Thymus (tissue), 11 donors: ENCODE results near the gene NOL7. TPM values are rescaled to one million over a fixed set of nuclear protein-coding genes. Genes with fewer than 3 reads are reported as not detected.

Source experiments
- DNase-seq, 9 donors: peaks; one replicate each; pipeline ENCODE4 v3.0.0-alpha.2; 2013; ENCODE audit warnings: low spot score in 9 of 9, low read depth in 6 of 9, missing footprints in 1 of 9
- H3K27ac ChIP-seq, 2 donors: one replicate each; pipeline ENCODE4 v1.5.1; 2013; ENCODE audit warnings: control low read depth in 1 of 2, low read depth in 1 of 2, low read length in 1 of 2, mild to moderate bottlenecking in 1 of 2, moderate library complexity in 1 of 2
- H3K27me3 ChIP-seq, 2 donors: one replicate each; pipeline ENCODE4 v1.5.1; 2013; ENCODE audit warnings: low read length in 1 of 2; ENCODE audit not compliant: control insufficient read depth in 2 of 2, insufficient read depth in 1 of 2
- H3K36me3 ChIP-seq, 2 donors: one replicate each; pipeline ENCODE4 v1.5.1; 2013; ENCODE audit warnings: low read length in 1 of 2, mild to moderate bottlenecking in 1 of 2, moderate library complexity in 1 of 2; ENCODE audit not compliant: control insufficient read depth in 2 of 2, insufficient read depth in 2 of 2
- H3K4me1 ChIP-seq, 2 donors: one replicate each; pipeline ENCODE4 v1.5.1; 2013; ENCODE audit warnings: low read length in 2 of 2; ENCODE audit not compliant: control insufficient read depth in 2 of 2, insufficient read depth in 2 of 2
- H3K4me3 ChIP-seq, 2 donors: one replicate each; pipeline ENCODE4 v1.5.1; 2013; ENCODE audit warnings: low read length in 2 of 2, control low read depth in 1 of 2, mild to moderate bottlenecking in 1 of 2
- H3K9me3 ChIP-seq, 2 donors: one replicate each; pipeline ENCODE4 v1.5.1; 2013; ENCODE audit warnings: low read length in 1 of 2, mild to moderate bottlenecking in 1 of 2; ENCODE audit not compliant: control insufficient read depth in 2 of 2, insufficient read depth in 1 of 2
- WGBS: extraction: QIAGEN DNeasy Blood & Tissue Kit; methylation state at CpG from one replicate; pipeline ENCODE4 v1.1.7; 2013; 5-methylcytosine and 5-hydroxymethylcytosine counted together
- polyA plus RNA-seq: library from polyadenylated mRNA; stranded (reverse); fragments of 200-250 nt; gene quantifications from one replicate; pipeline ENCODE4 v1.2.3, GENCODE V29; 2013
- total RNA-seq: library from RNA; stranded (reverse); fragments of 120-200 nt; gene quantifications from one replicate; pipeline ENCODE4 v1.2.4, GENCODE V29; 2013
- donor health status: healthy.

Gene NOL7
- total and polyA plus RNA-seq, 2 donors, result 62.5 to 63.6 TPM

- Histone ChIP-seq H3K36me3 (peaks cover 13 to 25% of the 10 kb centered on the region in 2 donors), H3K4me3 (no peak overlapping the region), H3K4me1 (no peaks in the 10 kb centered on the region), H3K9me3 (no peaks in the 10 kb centered on the region), H3K27me3 (no peaks in the 10 kb centered on the region), H3K27ac (no peak overlapping the region)
- no peak for DNase-seq
Observed at GRCh38 chr6:13654496-13654895, 39.4 kb downstream of the NOL7 start.

GRCh38 chr6:13655700-13656099, 40.6 kb downstream of the NOL7 start:
- Histone ChIP-seq H3K27me3 (no peaks in the 10 kb centered on the region), H3K9me3 (no peaks in the 10 kb centered on the region), H3K36me3 (peaks cover 8 to 21% of the 10 kb centered on the region in 2 donors), H3K27ac (no peak overlapping the region), H3K4me1 (no peaks in the 10 kb centered on the region), H3K4me3 (no peak overlapping the region)
- DNase-seq, result no peak
- WGBS, result 98% methylated on average over 1 of the region's 1 CpG

- Histone ChIP-seq H3K27me3 (no peaks in the 10 kb centered on the region), H3K4me3 (no peak overlapping the region), H3K4me1 (peaks cover 0 to 3% of the 10 kb centered on the region in 2 donors), H3K9me3 (no peaks in the 10 kb centered on the region), H3K36me3 (no peaks in the 10 kb centered on the region), H3K27ac (no peak overlapping the region)
- no peak for DNase-seq
- 97% methylated on average over 1 of the region's 1 CpG for WGBS
Observed at GRCh38 chr6:13660273-13660672, 45.1 kb downstream of the NOL7 start.

- Histone ChIP-seq H3K4me1 (peaks cover 0 to 8% of the 10 kb centered on the region in 2 donors), H3K27me3 (no peaks in the 10 kb centered on the region), H3K4me3 (no peak overlapping the region), H3K27ac (peak overlapping the region in 1 of 2 donors; percentile 31), H3K9me3 (no peaks in the 10 kb centered on the region), H3K36me3 (no peaks in the 10 kb centered on the region)
- DNase-seq, result no peak
- WGBS, result 99% methylated on average over 1 of the region's 1 CpG
Observed at GRCh38 chr6:13660893-13661292, 45.8 kb downstream of the NOL7 start.

- H3K4me1 ChIP-seq, result peaks cover 4 to 12% of the 10 kb centered on the region in 2 donors
- H3K27me3 ChIP-seq, result no peaks in the 10 kb centered on the region
- WGBS, result 74% methylated on average over 2 of the region's 2 CpGs
- no peak overlapping the region for H3K27ac ChIP-seq
- no peaks in the 10 kb centered on the region for H3K9me3 ChIP-seq
- H3K4me3 ChIP-seq, result no peak overlapping the region
- no peaks in the 10 kb centered on the region for H3K36me3 ChIP-seq
- no peak for DNase-seq
Observed at GRCh38 chr6:13661647-13662046, 46.5 kb downstream of the NOL7 start.

- 91% methylated on average over 3 of the region's 3 CpGs for WGBS
- no peak for DNase-seq
- H3K36me3 ChIP-seq, result no peaks in the 10 kb centered on the region
- H3K27ac ChIP-seq, result no peak overlapping the region
- H3K27me3 ChIP-seq, result no peaks in the 10 kb centered on the region
- no peak overlapping the region for H3K4me3 ChIP-seq
- peaks cover 4 to 13% of the 10 kb centered on the region in 2 donors for H3K4me1 ChIP-seq
- no peaks in the 10 kb centered on the region for H3K9me3 ChIP-seq
Observed at GRCh38 chr6:13662651-13663334, 47.7 kb downstream of the NOL7 start.

GRCh38 chr6:13663986-13664385, 48.9 kb downstream of the NOL7 start:
- H3K9me3 ChIP-seq, result no peaks in the 10 kb centered on the region
- no peak for DNase-seq
- peaks cover 4 to 13% of the 10 kb centered on the region in 2 donors for H3K4me1 ChIP-seq
- no peaks in the 10 kb centered on the region for H3K27me3 ChIP-seq
- no peaks in the 10 kb centered on the region for H3K36me3 ChIP-seq
- no peak overlapping the region for H3K27ac ChIP-seq
- WGBS, result 95% methylated on average over 4 of the region's 4 CpGs
- no peak overlapping the region for H3K4me3 ChIP-seq

GRCh38 chr6:13664703-13665352, 49.7 kb downstream of the NOL7 start:
- H3K4me3 ChIP-seq, result no peak overlapping the region
- peaks cover 4 to 13% of the 10 kb centered on the region in 2 donors for H3K4me1 ChIP-seq
- no peaks in the 10 kb centered on the region for H3K9me3 ChIP-seq
- no peaks in the 10 kb centered on the region for H3K27me3 ChIP-seq
- no peaks in the 10 kb centered on the region for H3K36me3 ChIP-seq
- peak overlapping the region in 1 of 2 donors; percentile 54 for H3K27ac ChIP-seq
- DNase-seq, result no peak

- no peak for DNase-seq
- H3K27me3 ChIP-seq, result no peaks in the 10 kb centered on the region
- H3K27ac ChIP-seq, result no peak overlapping the region
- WGBS, result 76% methylated on average over 8 of the region's 8 CpGs
- H3K4me1 ChIP-seq, result peaks cover 4 to 11% of the 10 kb centered on the region in 2 donors
- H3K9me3 ChIP-seq, result no peaks in the 10 kb centered on the region
- H3K36me3 ChIP-seq, result no peaks in the 10 kb centered on the region
- no peak overlapping the region for H3K4me3 ChIP-seq
Observed at GRCh38 chr6:13666194-13667105, 51.3 kb downstream of the NOL7 start.
